ENCODE results near the gene NT5DC2.

- TF ChIP-seq ERG (CRISPR knock-in tag; IDR thresholded peaks at IDR 0.05) (no peak), SP1 (CRISPR knock-in tag; conservative IDR thresholded peaks at IDR 0.05) (no peak)
Measured at GRCh38 chr3:52547143-52547542, 13.5 kb upstream of the NT5DC2 start.

Measured in WTC11 (cell line).